ENCODE data around the gene LDHB. TPM values are rescaled to one million over a fixed set of nuclear protein-coding genes. Genes with fewer than 3 reads are reported as not detected.

Gene LDHB
- total and polyA plus RNA-seq, 8 donors = 94.5 to 523 (median 326) TPM

DNA sequence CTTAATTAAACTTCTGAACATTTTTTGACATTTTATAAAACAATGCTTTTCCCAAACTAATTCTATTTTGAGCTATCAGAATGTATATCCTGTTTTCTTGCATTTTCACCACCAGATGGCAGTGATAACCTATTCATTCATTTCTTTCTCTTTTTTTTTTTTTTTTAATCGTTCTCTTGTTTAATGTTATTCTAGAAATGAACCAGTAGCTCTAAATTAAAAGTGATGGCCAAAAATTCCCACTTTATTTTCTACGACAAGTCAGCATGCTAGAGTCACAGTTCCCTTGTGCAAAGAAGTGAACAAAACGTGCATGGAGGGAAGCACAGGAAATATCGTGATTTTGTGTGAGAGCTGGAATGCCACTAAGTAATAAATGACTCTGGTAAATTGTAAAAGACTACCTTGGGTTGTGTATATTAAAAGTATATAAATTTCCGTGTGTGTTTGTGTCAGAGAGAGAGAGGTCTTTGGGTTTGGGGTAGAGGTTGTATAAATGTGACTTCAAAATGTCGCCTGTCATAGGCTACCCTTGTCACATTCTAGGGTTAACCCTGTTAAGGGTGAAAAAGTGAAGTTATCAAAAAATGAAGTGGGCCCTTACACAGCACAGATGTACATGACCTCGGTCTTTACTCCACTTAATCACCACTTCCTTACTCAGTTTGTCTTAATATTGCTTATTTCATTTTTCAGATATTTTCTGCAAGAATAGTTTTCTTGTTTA lies 40.4 kb upstream of the LDHB start:
- H3K4me3 ChIP-seq = peak overlapping the region in 1 of 4 donors; percentile 15

DNA sequence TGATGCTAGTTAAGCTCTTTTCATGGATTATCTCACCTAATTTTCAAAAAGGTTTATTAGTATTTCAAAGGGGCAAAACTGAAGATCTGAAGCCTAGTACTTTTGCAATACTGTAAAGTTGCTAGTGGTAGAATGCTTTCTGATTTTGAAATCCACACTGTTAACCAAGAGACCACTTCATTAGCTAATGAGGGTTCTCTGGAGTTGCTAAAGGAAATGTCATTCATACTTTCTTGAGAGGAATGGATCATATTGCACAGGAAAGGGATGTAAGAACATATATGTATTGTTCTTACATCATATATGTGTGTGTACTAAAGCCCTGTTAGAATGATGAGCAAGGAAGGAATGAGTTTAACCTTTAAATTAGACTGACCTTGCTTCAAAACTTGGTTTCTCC lies 39.0 kb upstream of the LDHB start:
- TF ChIP-seq CTCF (IDR thresholded peaks at IDR 0.05) = no peak
- no peak for TF ChIP-seq EP300 (IDR thresholded peaks at IDR 0.05)
- TF ChIP-seq POLR2AphosphoS5 (IDR thresholded peaks at IDR 0.05) = no peak
- no peak for TF ChIP-seq POLR2A (IDR thresholded peaks at IDR 0.05)
- no peak for DNase-seq
- Histone ChIP-seq H3K4me1 (peaks cover 0 to 7% (median 3%) of the 10 kb centered on the region in 4 donors), H3K36me3 (no peaks in the 10 kb centered on the region), H3K27ac (no peak overlapping the region), H3K9me3 (no peaks in the 10 kb centered on the region), H3K4me3 (no peak overlapping the region), H3K27me3 (no peaks in the 10 kb centered on the region)
- intact Hi-C loops (cut with DNase I; ENCODE audit: low total_unique reads) = loop anchor here (10.0 kb wide), 1 partner anchor 298 kb away; no protein-coding TSS in a partner anchor

More for the DNA sequence above, 40.4 kb upstream of the LDHB start:
- H3K4me1 ChIP-seq = peaks cover 0 to 7% (median 3%) of the 10 kb centered on the region in 4 donors
- DNase-seq = peak in 1 of 2 donors; percentile 77
- peak in 5 of 7 experiments; percentile 46 to 85 (median 70) for TF ChIP-seq CTCF (IDR thresholded peaks at IDR 0.05)
- no peak for TF ChIP-seq EP300 (IDR thresholded peaks at IDR 0.05)
- no peak for TF ChIP-seq POLR2A (IDR thresholded peaks at IDR 0.05)
- no peak for TF ChIP-seq POLR2AphosphoS5 (IDR thresholded peaks at IDR 0.05)
- H3K36me3 ChIP-seq = no peaks in the 10 kb centered on the region
- H3K27me3 ChIP-seq = no peaks in the 10 kb centered on the region
- intact Hi-C loops (cut with DNase I; ENCODE audit: low total_unique reads) = loop anchor here (10.0 kb wide), 1 partner anchor 297 kb away; no protein-coding TSS in a partner anchor
- H3K27ac ChIP-seq = peak overlapping the region in 1 of 5 donors; percentile 49
- H3K9me3 ChIP-seq = no peaks in the 10 kb centered on the region
- 18 to 31% (median 25%) methylated on average over 7 of the region's 7 CpGs for WGBS, 5 donors

- DNase-seq = no peak
- Histone ChIP-seq H3K27me3 (no peaks in the 10 kb centered on the region), H3K4me1 (peaks cover 0 to 7% (median 3%) of the 10 kb centered on the region in 4 donors), H3K36me3 (no peaks in the 10 kb centered on the region), H3K4me3 (no peak overlapping the region), H3K9me3 (no peaks in the 10 kb centered on the region), H3K27ac (no peak overlapping the region)
- intact Hi-C loops (cut with DNase I; ENCODE audit: low total_unique reads) = loop anchor here (10.0 kb wide), 1 partner anchor 299 kb away; no protein-coding TSS in a partner anchor
- TF ChIP-seq POLR2AphosphoS5 (IDR thresholded peaks at IDR 0.05) (no peak), EP300 (IDR thresholded peaks at IDR 0.05) (no peak), POLR2A (IDR thresholded peaks at IDR 0.05) (no peak), CTCF (IDR thresholded peaks at IDR 0.05) (no peak)
- WGBS, 5 donors = 62 to 84% (median 73%) methylated on average over 2 of the region's 2 CpGs
These were observed 38.3 kb upstream of the LDHB start for GRCh38 chr12:21695986-21696385.

GRCh38 chr12:21694660-21695059 lies 37.0 kb upstream of the LDHB start:
- 82 to 96% (median 86%) methylated on average over 10 of the region's 10 CpGs for WGBS, 5 donors
- H3K27me3 ChIP-seq = no peaks in the 10 kb centered on the region
- TF ChIP-seq POLR2A (IDR thresholded peaks at IDR 0.05) (no peak), CTCF (IDR thresholded peaks at IDR 0.05) (no peak), EP300 (IDR thresholded peaks at IDR 0.05) (no peak)
- no peak overlapping the region for H3K27ac ChIP-seq
- H3K4me3 ChIP-seq = no peak overlapping the region
- intact Hi-C loops (cut with DNase I; ENCODE audit: low total_unique reads) = loop anchor here (10.0 kb wide), 1 partner anchor 300 kb away; no protein-coding TSS in a partner anchor
- peaks cover 0 to 4% (median 2%) of the 10 kb centered on the region in 4 donors for H3K9me3 ChIP-seq
- H3K36me3 ChIP-seq = no peaks in the 10 kb centered on the region
- no peak for DNase-seq
- peaks cover 0 to 7% (median 3%) of the 10 kb centered on the region in 4 donors for H3K4me1 ChIP-seq
